GM12864 (cell line): ENCODE results near the gene ATRNL1.

Experiments used
- DNase-seq: peaks from one replicate; pipeline ENCODE4 v3.0.0-alpha.2; 2011; ENCODE audit warnings: low read depth
- H3K4me3 ChIP-seq: 2 replicates; pipeline ENCODE4 v1.5.1; 2011; ENCODE audit warnings: mild to moderate bottlenecking, low read depth, low read length, control low read depth
- CTCF ChIP-seq: IDR thresholded peaks from 2 replicates; pipeline ENCODE4 v1.5.1; 2011; ENCODE audit warnings: low read depth, mild to moderate bottlenecking, moderate library complexity, low read length, control low read depth, inconsistent platforms; ENCODE audit errors: missing control alignments

ATRNL1 gene

GRCh38 chr10:115953968-115954367 is 860.8 kb downstream of the ATRNL1 start:
- no peak for DNase-seq
- TF ChIP-seq CTCF = no peak
- H3K4me3 ChIP-seq = no peak overlapping the region

- TF ChIP-seq CTCF = no peak
- DNase-seq = no peak
- H3K4me3 ChIP-seq = no peak overlapping the region
Measured at GRCh38 chr10:115956225-115957011, 863.3 kb downstream of the ATRNL1 start.

- no peak for DNase-seq
- no peak overlapping the region for H3K4me3 ChIP-seq
- TF ChIP-seq CTCF = no peak
Measured at GRCh38 chr10:115957012-115957399, 863.8 kb downstream of the ATRNL1 start.

GRCh38 chr10:115957786-115958442 is 864.7 kb downstream of the ATRNL1 start:
- no peak for TF ChIP-seq CTCF
- DNase-seq = no peak
- H3K4me3 ChIP-seq = no peak overlapping the region

GRCh38 chr10:115963848-115964247 is 870.7 kb downstream of the ATRNL1 start:
- no peak for TF ChIP-seq CTCF
- no peak overlapping the region for H3K4me3 ChIP-seq
- no peak for DNase-seq

GRCh38 chr10:115964827-115965226 is 871.7 kb downstream of the ATRNL1 start:
- no peak for DNase-seq
- TF ChIP-seq CTCF = no peak
- no peak overlapping the region for H3K4me3 ChIP-seq
